ENCODE measurements around the gene MALAT1.

- TF ChIP-seq CREB1 (CRISPR knock-in tag; IDR thresholded peaks at IDR 0.05; ENCODE audit: low read depth) (peak; percentile 68), CTCF (conservative IDR thresholded peaks at IDR 0.05; ENCODE audit: low read depth in 2 of 2) (peak in 1 of 2 experiments; percentile 31; a peak in 2 of 4 replicates)
Measured at GRCh38 chr11:65454696-65455456, 44.0 kb upstream of the MALAT1 start.

Measured in GM23338 (cell line).